ENCODE results near the gene OR6T1.

The OR6T1 gene

DNA sequence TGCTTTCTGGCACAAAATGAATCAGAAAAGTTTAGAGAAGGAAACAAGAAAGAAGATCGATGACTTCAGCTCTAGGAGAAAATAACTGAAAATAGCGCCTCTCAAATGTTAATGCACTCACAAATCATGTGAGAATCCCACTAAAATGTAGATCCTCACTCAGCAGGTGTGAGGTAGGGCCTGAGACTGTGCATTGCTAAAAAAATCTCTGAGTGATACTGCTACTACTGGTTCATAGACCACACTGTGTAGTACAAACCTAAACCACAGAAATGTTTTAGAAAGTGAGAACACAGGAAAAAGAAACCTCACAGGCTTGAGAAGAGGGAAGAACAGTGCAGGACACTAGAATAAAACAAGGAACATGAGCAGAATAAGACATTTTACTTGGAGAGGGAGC lies 39.7 kb downstream of the OR6T1 start:
- no peak for TF ChIP-seq JUND (IDR thresholded peaks at IDR 0.05; ENCODE audit: low read depth)
- no peak for DNase-seq (ENCODE audit: low read depth in 1 of 2, low spot score in 1 of 2)
- in situ Hi-C loops (cut with HindIII; ENCODE audit: low pct_unique_long_range_greater_than_20kb, low sequenced_read_pairs) = no loop called here

DNA sequence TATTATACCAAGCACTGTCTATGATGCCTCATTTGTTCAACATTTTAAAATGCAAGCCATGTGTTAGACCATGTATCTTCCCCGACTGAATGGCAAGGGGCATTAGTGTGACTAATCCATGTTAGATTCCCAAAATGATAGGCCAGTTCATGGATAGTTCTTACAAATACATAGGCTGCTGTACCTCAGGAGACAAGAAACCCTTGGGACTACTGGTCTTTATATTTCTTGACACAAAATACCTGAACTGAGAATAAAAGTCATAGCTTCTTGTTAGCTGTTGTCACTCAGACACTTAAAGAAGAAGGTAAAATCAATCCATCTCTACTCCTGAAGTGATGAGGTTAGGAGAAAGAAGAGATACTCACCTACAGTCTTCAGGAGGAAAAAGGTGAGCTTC lies 41.8 kb downstream of the OR6T1 start, which contains the start of gene OR8D4:
TSS of gene OR8D4 (plus strand) at position 301 of the 400 bp plus-strand sequence. CDS start 4,265 bp downstream, outside the sequence.
- TF ChIP-seq JUND (IDR thresholded peaks at IDR 0.05; ENCODE audit: low read depth) = no peak
- DNase-seq (ENCODE audit: low read depth in 1 of 2, low spot score in 1 of 2) = no peak
- in situ Hi-C loops (cut with HindIII; ENCODE audit: low pct_unique_long_range_greater_than_20kb, low sequenced_read_pairs) = no loop called here

DNA sequence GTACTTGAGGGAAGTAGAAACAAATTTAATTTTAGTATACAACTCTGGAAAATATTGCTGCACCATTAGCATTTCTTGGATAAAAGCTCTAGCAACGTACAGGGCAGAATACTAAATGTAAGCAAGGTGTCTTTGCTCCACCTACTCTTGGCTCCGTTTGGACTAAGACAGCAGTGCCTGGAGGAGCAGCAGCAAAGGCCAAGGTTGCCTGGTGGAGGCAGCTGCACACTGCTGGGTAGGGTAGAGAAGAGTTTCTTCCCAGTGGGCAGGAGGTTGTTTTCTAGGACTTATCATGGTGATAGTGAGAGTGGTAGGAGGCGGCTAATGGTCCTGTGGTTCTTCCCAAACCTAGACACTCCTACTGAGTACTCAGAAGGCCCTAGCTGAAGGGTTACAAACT lies 43.8 kb downstream of the OR6T1 start:
- DNase-seq (ENCODE audit: low read depth in 1 of 2, low spot score in 1 of 2) = no peak
- no peak for TF ChIP-seq JUND (IDR thresholded peaks at IDR 0.05; ENCODE audit: low read depth)
- in situ Hi-C loops (cut with HindIII; ENCODE audit: low pct_unique_long_range_greater_than_20kb, low sequenced_read_pairs) = no loop called here
